ENCODE data around the gene WIZ. TPM values are rescaled to one million over a fixed set of nuclear protein-coding genes. Genes with fewer than 3 reads are reported as not detected.

Gene WIZ
- total and polyA plus RNA-seq, 2 of the 4 experiments (the other 2 are of a cell fraction): 0.90 to 27.1 TPM

DNA sequence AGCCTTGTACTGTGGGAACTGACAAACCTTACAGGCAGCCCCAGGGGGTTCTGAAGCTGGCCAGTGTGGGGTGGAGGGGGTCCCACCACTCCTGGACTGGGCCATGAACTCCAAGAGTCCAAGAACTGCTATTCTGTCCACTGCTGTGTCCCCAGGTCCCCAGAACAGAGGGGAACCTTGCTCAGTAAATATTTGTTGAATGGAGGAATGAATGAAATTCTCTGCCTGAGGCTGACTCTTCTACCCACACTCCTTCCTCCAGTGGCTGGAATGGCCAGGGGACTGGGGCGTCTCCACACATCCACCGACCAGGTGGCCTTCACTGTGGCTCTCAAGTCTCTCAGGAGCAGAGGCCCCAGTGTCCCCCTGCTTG, 11.6 kb downstream of the WIZ start:
- Histone ChIP-seq H2BK120ac (ENCODE audit: low read depth, low read length) (peak overlapping the region; percentile 90), H2AK5ac (ENCODE audit: low read depth, low read length) (peak overlapping the region; percentile 90), H3K4me2 (ENCODE audit: low read depth, low read length) (no peak overlapping the region; the same call in 1 of the 2 replicates), H3K14ac (replicated peaks; ENCODE audit: low read depth, low read length) (no peak overlapping the region), H4K20me1 (ENCODE audit: insufficient read depth, low read length) (no peaks in the 10 kb centered on the region), H3K9ac (ENCODE audit: low read depth, low read length) (no peak overlapping the region), H4K91ac (ENCODE audit: insufficient read depth, low read depth, low read length) (0 out of 2 replicates have a peak overlapping the region, but pooled peaks have one; percentile 37), H2AFZ (replicated peaks; ENCODE audit: low read length, poor library complexity) (peak overlapping the region; percentile 68), H3K27me3 (ENCODE audit: control insufficient read depth, insufficient read depth, low read length) (no peaks in the 10 kb centered on the region), H2BK15ac (ENCODE audit: low read depth, low read length) (no peak overlapping the region), H3K9me1 (ENCODE audit: insufficient read depth, low read length) (0 out of 2 replicates have a peak, but pooled peaks cover 5% of the 10 kb centered on the region), H3K23ac (ENCODE audit: low read depth, low read length) (no peak overlapping the region), H2BK20ac (ENCODE audit: low read depth, low read length) (peak overlapping the region; percentile 76; the same call in 1 of the 2 replicates), H3K56ac (ENCODE audit: extremely low read depth, insufficient read depth, low read length) (no peak overlapping the region), H4K5ac (ENCODE audit: low read depth, low read length) (no peak overlapping the region; the same call in 1 of the 2 replicates), H4K8ac (ENCODE audit: low read depth in 2 of 2, low read length in 2 of 2) (0 out of 4 replicates have a peak overlapping the region, but pooled peaks of 1 of the 2 experiments have one; percentile 68), H2AK9ac (replicated peaks; ENCODE audit: low read depth, low read length, poor library complexity) (peak overlapping the region; percentile 71), H3K4me3 (ENCODE audit: insufficient read depth, low read depth, low read length) (no peak overlapping the region), H2BK5ac (ENCODE audit: low read depth, low read length, poor library complexity, severe bottlenecking) (no peak overlapping the region), H3K79me1 (ENCODE audit: low read depth in 1 of 2, low read length in 2 of 2) (no peaks in the 10 kb centered on the region; a peak in 1 of 4 replicates), H3K27ac (ENCODE audit: insufficient read depth, low read length) (peak overlapping the region; percentile 79; the same call in 1 of the 2 replicates), H3K36me3 (ENCODE audit: control insufficient read depth, insufficient read depth, low read length) (no peaks in the 10 kb centered on the region), H3K9me3 (ENCODE audit: control insufficient read depth, insufficient read depth, low read length) (no peaks in the 10 kb centered on the region), H3K18ac (ENCODE audit: low read depth, low read length) (no peak overlapping the region; the same call in 1 of the 2 replicates), H3K4me1 (ENCODE audit: control insufficient read depth, insufficient read depth, low read length) (peaks cover 17% of the 10 kb centered on the region), H3K4ac (ENCODE audit: low read depth, low read length) (peak overlapping the region; percentile 85)
- no TSS peak for BruUV-seq (replicated peaks)
- no peak for DNase-seq
- ChIA-PET CTCF (interaction anchor here (1.3 to 1.5 kb wide), 2 partner anchors 19 to 261 kb away, joined by 4 to 7 read pairs; partner anchors contain the start of gene AKAP8L), POLR2A (ENCODE audit: unreplicated experiment) (no interaction called here)
- no peak for TF ChIP-seq CHD1 (IDR thresholded peaks at IDR 0.05; ENCODE audit: low read depth, low read length)
- TF ChIP-seq RCOR1 (IDR thresholded peaks at IDR 0.05; ENCODE audit: insufficient replicate concordance, low read length): no peak
- TF ChIP-seq, protein P1, sequence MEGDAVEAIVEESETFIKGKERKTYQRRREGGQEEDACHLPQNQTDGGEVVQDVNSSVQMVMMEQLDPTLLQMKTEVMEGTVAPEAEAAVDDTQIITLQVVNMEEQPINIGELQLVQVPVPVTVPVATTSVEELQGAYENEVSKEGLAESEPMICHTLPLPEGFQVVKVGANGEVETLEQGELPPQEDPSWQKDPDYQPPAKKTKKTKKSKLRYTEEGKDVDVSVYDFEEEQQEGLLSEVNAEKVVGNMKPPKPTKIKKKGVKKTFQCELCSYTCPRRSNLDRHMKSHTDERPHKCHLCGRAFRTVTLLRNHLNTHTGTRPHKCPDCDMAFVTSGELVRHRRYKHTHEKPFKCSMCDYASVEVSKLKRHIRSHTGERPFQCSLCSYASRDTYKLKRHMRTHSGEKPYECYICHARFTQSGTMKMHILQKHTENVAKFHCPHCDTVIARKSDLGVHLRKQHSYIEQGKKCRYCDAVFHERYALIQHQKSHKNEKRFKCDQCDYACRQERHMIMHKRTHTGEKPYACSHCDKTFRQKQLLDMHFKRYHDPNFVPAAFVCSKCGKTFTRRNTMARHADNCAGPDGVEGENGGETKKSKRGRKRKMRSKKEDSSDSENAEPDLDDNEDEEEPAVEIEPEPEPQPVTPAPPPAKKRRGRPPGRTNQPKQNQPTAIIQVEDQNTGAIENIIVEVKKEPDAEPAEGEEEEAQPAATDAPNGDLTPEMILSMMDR (conservative IDR thresholded peaks at IDR 0.05; ENCODE audit: low read depth, low read length): no peak
- no peak for TF ChIP-seq MXI1 (IDR thresholded peaks at IDR 0.05; ENCODE audit: borderline replicate concordance, low read depth, low read length)
- no peak for TF ChIP-seq POLR2A (IDR thresholded peaks at IDR 0.05; ENCODE audit: low read depth, low read length)
- TF ChIP-seq, protein P2, sequence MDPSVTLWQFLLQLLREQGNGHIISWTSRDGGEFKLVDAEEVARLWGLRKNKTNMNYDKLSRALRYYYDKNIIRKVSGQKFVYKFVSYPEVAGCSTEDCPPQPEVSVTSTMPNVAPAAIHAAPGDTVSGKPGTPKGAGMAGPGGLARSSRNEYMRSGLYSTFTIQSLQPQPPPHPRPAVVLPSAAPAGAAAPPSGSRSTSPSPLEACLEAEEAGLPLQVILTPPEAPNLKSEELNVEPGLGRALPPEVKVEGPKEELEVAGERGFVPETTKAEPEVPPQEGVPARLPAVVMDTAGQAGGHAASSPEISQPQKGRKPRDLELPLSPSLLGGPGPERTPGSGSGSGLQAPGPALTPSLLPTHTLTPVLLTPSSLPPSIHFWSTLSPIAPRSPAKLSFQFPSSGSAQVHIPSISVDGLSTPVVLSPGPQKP (IDR thresholded peaks at IDR 0.05; ENCODE audit: borderline replicate concordance, low read depth, low read length): no peak
- TF ChIP-seq, protein P3, sequence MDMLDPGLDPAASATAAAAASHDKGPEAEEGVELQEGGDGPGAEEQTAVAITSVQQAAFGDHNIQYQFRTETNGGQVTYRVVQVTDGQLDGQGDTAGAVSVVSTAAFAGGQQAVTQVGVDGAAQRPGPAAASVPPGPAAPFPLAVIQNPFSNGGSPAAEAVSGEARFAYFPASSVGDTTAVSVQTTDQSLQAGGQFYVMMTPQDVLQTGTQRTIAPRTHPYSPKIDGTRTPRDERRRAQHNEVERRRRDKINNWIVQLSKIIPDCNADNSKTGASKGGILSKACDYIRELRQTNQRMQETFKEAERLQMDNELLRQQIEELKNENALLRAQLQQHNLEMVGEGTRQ (IDR thresholded peaks at IDR 0.05; ENCODE audit: low read depth, low read length): no peak
- TF ChIP-seq MAZ (IDR thresholded peaks at IDR 0.05; ENCODE audit: borderline replicate concordance, low read depth, low read length): no peak
- TF ChIP-seq CEBPB (IDR thresholded peaks at IDR 0.05; ENCODE audit: low read depth, low read length): no peak
- TF ChIP-seq NFE2L2 (IDR thresholded peaks at IDR 0.05; ENCODE audit: low read depth, low read length): no peak
- TF ChIP-seq SMC3 (IDR thresholded peaks at IDR 0.05; ENCODE audit: low read depth, low read length): no peak
- no peak for TF ChIP-seq MAFK (IDR thresholded peaks at IDR 0.05; ENCODE audit: low read depth, low read length)
- peak; percentile 27 for ATAC-seq (ENCODE audit: low read depth)
- in situ Hi-C loops (cut with MboI; ENCODE audit: low sequenced_read_pairs): loop anchor here (25.0 kb wide), 1 partner anchor 876 kb away; the partner anchor contains the start of gene NDUFB7
- dilution Hi-C loops (cut with HindIII; ENCODE audit: low sequenced_read_pairs, unreplicated experiment): no loop called here
- intact Hi-C loops (cut with micrococcal nuclease): loop anchor here (5.0 kb wide), 1 partner anchor 346 kb away; no protein-coding TSS in a partner anchor
- WGBS, 2 experiments (ENCODE audit: extremely low coverage in 2 of 2, insufficient read length in 1 of 2): no CpG with 5 or more reads among the region's 2 CpGs

All from IMR-90 (cell line).